ENCODE results near the gene TFDP1.
"Not testable (repeated sequence)": the region's sequence is repeated elsewhere in the genome, so short reads cannot be mapped to it uniquely, and the experiment has no call there.

Gene TFDP1

DNA sequence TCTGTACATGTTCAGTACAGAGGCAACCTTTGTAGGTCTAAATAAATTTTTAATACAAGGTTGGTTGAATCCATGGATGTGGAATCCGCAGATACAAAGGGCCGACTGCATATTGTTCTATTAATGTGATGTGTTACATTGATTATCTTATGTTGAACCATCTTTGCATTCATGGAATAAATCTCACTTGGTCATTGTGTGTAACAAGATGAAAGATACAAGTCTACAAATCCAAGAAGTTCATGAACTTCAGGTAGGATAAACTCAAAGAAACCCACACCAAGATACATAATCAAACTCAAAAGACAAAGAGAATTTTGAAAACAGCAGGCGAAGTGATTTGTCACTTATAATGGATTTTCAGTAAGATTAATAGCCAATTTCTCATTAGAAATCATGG is 8.0 kb upstream of the TFDP1 start:
- FAIRE-seq: no peak

DNA sequence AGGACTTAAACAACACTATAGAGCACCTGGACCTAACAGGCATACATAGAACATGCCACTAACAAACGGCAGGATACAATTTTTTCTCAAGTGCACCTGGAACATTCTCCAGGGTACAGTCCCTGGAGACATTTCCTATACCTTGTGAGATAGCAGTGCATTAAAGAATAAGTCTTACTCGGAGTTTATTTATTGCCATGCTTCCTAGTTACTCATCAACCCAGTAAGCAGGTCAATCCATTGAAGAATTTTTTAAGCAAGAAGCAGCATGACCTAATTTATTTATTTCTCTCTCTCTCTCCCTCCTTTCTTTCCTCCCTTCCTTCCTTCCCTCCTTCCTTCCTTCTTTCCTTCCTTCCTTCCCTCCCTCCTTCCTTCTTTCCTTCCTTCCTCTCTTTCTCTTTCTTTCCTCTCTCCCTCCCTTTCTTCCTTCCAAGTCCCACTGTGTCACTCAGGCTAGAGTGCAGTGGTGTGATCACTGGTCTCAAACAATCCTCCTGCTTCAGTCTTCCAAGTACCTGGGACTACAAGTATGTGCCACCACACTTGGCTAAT is 6.6 kb upstream of the TFDP1 start:
- FAIRE-seq: no peak

GRCh38 chr13:113579686-113580085 is 4.9 kb upstream of the TFDP1 start:
- FAIRE-seq: no peak

DNA sequence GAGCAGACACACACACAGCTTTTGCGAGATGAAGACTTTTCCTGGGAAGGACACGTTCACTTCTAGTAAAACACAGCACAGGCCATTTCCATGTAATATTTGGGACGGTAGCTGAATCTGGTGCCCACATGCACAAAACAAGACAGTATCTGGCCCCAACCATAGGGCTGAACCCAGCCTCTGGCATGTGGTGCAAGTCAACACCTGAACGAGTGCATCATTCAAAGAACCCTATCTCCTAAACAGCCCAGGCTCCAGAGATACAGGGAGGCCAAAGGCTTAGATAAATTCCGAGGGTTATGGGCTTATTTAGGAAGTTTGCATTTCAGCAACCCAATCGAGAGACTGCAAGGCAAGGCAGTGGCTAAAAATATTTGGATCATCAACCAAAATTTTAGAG is 2.7 kb upstream of the TFDP1 start:
- no peak for FAIRE-seq

GRCh38 chr13:113582841-113583631 is 1.5 kb upstream of the TFDP1 start:
- no peak for FAIRE-seq

DNA sequence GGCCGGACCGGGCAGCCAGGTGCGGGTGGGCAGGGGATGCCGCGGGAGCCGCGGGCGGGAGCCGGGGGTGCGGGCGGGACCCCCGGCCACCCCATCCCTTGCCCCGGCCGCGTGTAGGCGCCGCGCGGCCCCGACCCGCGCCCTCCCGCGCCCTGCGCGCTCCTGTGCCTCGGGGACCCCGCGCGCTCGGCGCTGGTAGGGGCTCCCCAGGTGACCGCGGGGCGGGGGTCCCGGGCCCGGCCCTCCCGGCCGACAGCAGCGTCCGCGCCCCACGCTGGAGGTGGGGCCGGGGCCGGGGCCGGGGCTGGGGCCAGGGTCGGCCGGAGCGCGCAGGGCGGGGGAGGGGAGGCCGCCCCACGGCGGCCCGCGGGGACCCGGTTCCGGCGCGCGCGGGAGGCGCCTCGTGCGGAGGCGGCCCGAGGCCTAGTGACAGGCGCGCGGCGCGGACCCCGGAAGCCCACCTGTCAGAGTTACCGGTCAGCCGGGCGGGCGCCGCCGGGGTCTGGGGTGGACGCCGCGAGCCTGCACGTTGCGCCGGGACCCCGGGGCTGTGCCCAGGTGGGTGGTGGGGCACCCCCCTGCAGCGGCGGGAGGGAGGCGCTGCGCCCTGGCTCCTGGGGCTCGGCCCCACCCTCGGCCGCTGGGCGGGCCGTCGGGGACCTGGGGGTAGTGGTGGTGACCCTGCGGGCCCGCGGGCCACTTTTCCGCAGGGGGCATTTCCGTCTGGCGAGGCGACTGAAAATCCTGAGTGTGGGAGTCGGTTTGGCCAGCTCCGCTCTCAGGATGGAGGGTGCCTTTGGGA is 518 bp downstream of the TFDP1 start:
- FAIRE-seq: no peak

DNA sequence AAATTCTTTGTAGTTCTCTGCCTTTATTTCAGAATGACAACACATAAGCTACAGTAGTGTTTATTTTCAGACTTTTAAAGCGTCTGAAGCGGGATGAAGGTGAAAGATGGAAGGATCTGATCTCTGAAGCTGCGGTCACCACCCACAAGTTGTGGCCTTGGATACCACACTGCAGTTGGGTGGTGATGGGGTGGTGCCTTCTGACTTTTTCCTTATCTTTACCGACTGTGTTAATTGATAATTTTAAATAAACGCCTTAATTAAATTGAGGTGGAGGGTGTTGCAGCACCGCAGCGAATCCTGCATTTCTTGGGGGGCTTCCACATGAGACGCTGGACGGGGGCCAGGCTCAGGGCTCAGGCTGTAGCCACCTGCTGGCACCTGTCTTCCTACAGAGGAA is 1.3 kb downstream of the TFDP1 start:
- FAIRE-seq: no peak

DNA sequence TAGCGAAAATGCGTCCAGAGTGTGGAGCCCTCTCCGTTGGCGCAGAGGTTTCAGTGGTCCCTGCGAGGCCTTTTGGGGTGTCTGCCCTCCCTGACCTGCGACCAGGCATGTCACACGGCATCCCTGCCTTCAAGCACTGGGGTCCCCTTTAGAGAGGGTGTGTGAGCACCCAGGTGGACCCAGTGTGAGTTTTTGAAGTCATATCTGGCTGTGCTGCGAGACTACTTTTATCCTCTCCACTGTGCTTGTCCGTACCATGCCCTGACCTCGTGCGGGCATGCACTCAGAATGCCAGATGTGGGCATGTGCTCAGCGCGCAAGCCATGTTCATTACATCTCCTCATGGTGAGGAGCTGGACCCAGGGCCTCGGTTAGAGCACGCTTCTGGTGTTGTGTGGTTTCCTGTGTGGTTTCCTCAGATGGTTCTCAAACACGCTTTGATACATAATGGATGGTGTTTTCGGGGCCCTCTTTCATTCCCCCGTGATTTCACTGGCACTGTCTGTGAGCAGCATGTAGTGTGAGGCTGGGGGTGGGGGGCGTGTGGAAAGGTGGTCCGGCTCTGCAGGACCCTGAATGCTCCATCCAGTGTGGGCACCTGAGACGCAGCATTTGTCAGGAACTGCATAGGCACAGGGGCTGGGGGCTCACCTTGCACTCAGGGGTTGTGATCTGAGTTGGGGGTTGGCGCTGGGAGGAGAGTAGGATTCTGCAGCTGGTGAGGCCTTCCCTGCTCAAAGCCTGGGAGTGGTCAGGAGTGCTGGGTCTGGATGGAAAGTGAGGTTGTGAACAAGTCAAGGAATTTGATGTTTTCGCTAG is 2.3 kb downstream of the TFDP1 start:
- FAIRE-seq: no peak

GRCh38 chr13:113588394-113589111 is 4.0 kb downstream of the TFDP1 start:
- FAIRE-seq: no peak

DNA sequence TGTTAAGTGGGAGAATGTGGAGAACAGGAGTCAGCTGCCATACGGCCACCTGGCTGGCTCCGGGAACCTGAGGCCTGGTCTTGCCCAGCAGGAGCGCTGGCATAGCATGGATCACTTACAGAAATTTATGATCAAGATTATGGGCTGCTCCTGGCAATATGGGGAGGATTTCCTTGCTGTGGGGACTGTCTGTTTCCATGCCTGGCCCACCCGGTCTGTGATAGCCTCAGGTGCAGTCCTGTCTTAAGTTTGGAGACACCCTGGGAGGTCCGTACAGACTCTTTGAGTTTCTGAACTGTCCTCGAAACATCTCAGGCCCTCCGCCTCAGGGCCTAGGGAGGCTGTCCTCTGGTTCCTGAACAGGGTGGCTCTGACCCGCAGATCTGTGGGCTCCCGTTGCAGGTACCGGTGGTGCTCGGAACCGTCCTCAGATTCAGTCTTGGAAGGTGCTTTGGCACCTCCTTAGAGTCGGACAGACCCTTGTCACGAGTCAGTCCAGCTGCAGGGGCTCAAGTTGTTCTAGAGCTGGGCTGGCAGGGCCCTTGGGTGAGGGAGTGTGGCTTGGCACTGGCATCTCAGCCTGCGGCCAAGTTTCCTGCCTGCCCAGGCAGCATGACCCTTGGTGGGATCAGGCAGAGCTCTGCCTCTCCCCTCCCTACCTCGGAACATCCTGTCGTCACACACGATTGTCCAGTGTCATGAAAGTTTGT is 4.9 kb downstream of the TFDP1 start:
- FAIRE-seq: no peak

DNA sequence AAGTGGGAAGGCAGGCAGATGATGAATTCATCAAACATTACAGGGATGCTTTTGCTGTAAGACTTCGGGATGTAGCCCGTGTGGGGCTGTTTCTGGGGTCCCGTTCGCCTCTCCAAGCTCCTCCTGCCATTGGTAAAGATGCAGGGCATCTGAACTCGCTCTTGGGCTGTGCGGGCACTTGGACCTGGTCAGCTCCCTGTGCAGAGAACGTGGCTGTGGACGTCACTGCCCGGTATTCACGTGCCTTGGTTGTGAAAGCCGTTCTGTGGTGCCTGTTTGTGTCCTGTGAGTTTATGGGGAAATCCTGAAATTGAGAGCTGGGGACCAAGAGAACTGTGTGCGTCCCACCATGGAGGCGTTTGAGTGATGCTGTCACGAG is 5.4 kb downstream of the TFDP1 start:
- FAIRE-seq: no peak

DNA sequence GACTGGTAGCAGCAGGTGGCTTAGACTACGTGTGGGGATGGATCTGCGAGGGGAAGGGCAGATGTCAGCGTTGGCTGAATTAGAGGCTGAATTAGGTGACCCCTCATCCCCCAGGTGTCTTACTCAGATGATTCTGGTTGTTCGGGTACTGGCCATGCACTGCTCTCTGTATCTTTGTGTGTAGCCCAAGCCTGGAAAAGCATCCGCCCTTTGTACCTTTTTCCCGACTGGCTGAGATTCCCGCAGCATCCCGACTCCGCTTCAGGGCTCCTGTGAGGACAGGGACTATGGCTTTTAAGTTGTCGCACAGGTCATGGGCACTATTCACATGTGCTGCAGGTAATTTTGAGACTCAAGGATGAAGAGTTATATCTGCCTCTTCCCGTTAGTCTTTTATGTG is 7.2 kb downstream of the TFDP1 start:
- FAIRE-seq: no peak

DNA sequence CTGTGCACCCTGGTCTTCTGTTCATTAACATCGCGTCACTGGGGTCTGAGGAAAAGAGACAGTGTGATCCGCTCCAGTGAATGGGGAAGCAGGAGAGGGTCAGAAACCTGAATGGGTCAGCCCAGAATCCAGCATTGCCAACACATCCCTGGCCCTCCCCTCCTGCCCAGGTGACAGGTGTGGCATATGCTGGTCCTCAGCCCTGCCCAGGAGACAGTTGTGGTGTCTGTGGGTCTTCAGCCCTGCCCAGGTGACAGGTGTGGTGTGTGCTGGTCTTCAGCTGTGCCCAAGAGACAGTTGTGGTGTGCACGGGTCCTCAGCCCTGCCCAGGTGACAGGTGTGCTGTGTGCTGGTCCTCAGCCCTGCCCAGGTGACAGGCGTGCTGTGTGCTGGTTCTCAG is 8.0 kb downstream of the TFDP1 start:
- no peak for FAIRE-seq

DNA sequence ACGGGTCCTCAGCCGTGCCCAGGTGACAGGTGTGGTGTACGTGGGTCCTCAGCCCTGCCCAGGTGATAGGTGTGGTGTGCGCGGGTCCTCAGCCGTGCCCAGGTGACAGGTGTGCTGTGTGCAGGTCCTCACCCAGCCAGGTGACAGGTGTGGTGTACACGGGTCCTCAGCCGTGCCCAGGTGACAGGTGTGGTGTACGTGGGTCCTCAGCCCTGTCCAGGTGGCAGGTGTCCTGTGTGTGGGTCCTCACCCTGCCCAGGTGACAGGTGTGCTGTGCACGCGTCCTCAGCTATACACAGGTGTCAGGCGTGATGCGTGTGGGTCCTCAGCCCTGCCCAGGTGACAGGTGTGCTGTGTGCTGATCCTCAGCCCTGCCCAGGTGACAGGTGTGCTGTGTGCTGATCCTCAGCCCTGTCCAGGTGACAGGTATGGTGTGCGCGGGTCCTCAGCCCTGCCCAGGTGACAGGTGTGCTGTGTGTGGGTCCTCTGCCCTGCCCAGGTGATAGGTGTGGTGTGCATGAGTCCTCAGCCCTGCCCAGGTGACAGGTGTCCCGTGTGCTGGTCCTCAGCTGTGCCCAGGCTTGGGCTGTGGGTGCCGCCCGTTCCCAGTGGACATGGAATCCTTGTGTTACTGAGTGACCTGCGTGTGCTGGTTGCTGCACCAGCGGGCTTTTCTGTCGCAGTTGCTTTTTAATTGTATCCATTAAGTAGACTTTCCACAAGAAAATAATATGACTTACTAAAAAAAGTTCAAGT is 9.7 kb downstream of the TFDP1 start:
- not testable (repeated sequence) for FAIRE-seq

DNA sequence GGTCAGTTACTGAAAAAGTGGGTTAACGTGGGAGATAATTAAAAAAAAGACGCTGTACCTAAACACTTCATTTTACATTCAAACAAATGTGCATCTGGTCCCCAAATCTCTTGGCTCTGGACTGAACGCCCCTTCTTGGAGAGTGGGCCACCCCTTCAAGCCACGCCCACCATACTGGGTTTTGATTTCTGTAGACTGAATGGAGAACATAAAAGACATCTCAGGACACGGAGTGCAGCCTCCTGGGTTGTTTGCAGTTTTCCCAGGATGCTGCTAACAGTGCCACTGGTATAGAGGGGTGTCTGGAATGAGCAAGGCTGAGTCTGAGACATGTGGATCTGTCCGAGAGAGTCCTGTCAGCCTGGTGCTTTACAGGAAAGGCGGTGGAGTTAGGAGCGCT is 10.6 kb downstream of the TFDP1 start:
- FAIRE-seq: no peak

DNA sequence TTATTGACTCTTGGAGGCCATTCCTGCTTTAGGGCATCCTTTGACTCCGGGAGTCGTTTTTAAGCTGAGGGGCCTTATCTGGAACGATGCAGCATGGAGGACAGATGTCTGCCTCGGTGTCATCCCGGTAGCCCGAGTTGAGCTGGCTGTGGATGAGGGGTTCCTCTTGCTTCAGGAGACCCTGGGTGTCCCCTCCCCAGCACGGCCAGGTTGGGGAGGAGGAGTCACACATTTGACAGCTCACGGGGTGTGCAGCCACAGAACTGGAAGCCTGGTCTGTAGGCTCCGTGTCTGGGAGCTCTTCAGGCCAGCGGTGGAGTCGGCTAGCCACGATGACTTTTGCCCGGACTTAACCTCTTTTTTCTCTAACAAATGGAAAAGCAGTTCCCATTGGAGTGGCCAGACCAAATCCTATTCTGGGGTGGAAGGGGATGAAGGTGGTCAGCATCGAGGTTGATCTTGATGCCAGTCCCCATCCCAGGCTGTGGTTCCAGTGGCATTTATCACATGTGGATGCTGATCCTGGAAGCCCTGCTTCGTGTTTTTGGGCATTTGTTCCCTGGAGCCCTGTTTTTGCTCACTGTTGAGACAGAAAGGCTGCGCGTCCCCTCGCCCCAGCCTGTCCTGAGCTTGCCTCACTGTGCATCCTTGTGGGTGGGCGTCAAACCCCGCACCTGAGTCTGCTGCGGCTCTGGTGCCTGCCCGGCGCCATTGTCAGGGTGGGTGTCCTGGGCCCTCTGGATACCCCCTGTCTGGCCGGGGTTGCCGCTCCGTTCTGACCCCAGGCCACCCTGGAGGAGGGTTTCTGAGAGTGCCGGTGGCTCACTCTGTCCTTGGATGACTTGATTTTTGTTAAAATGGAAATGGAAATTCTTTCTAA is 12.0 kb downstream of the TFDP1 start:
- no peak for FAIRE-seq

- no peak for FAIRE-seq
Measured at GRCh38 chr13:113597391-113598080, 13.0 kb downstream of the TFDP1 start.

GRCh38 chr13:113598081-113598410 is 13.5 kb downstream of the TFDP1 start:
- no peak for FAIRE-seq

DNA sequence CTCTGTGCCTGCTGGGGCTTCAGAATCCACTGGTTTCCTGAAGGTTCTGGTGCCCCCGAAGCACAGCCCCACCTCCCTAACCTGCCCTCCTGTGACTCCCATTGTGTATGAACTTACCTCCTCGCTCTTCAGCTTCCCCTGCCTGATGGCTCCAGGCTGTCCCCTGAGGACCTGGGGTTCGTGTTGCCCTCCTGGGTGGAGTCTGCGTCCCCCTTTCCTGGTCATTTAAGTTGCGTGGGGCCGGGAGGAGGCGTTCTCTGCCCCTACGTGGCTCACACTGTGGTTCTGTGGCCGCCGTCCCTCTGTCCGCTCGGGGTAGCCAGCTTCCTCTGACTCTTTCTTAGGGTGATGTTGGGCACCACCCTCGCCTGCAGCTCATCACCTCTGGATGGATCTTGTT is 13.9 kb downstream of the TFDP1 start:
- FAIRE-seq: no peak

GRCh38 chr13:113599391-113599790 is 14.8 kb downstream of the TFDP1 start:
- FAIRE-seq: no peak
